Purkinje cell (primary cell): Measurements from ENCODE around the gene TCEAL9. TPM values are rescaled to one million over a fixed set of nuclear protein-coding genes. Genes with fewer than 3 reads are reported as not detected.

Experiments
- polyA plus RNA-seq: library from polyadenylated mRNA; unstranded; fragments of >200 nt; fragmentation: Nextera tagmentation; gene quantifications from 2 replicates; pipeline ENCODE4 v1.2.1, GENCODE V29; 2014

Gene TCEAL9
- 60.7 and 77.4 TPM in 2 replicates for polyA plus RNA-seq

DNA sequence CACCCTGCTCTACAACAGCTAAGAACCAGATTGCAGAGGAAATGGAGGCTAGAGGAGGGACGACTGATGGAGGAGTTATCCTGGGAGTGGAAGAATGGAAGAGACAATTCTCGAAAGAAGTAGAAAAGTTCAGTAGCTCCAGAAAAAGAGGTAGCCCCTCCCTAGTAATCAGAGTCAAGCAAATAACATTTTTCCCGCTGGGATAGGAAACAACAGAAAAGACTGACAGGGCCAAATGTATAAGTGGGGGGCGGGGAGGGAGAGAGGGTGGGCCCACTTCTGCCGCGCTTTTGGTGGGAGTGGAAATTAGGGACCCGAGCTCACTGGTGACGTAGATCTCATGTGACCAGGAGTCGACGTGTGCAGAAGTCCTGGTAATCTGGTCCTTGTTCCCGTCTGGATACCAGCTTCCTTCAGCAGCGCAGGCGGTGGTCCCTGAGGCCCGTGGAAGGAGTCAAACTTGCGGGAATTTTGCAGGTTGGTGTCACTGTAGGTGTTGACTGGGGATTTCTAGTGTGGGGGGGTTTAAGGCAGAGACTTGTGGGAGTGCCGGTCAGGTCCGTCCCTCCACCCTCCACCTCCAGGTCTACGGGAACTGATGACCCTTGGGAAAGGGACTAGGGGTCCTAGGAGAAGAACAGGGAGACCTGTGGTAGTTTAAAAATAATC is at the start of gene TCEAL9:
Gene TCEAL9, plus strand, starts transcription at position 377 of the 669 bp plus-strand sequence. CDS start 1,179 bp downstream, outside the sequence.

DNA sequence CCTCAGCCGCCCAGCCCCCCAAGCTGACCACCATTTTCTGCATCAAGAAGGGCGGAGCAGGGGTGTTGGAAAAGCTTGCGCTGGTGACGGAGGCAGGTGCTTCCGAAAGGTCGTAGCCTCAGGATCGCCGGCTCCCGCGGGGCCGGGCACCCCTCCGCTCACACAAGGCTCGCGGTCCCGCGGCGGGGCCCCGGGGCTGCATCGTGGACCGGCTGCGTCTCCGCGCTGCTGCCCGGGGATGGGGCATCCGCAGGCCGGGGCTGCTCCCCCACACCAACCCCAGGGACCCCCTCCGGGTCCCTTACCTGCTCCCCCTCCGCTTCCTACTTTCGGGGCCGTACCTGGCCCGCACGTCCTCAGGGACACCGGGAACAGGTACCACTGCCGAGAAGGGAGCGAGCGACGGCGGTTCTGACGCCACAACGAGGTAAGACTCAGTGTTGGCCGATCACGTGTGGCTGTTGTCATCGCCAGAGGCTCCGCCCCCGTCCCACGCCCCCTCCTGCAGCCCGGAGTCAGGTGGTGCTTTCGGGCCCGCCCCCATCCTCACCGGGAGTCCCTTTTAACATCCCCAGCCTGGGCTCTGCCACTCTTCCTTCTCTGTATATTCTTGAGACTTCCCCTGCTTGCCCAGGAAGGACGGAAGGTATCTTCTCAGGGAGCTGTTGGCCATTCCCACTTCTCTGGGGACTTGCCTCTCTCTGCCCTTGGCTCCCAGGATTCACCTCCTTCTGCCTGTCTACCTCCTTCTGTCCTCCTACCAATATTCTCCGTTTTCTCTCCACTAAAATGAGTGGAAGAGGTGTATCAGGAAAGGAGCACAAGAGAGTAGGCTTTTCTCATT is 45.5 kb upstream of the TCEAL9 start, which contains the start of gene BEX2:
Gene BEX2, minus strand, starts transcription at position 436 of the 844 bp plus-strand sequence. CDS start 1,014 bp downstream, outside the sequence.

GRCh38 chrX:103329991-103330390 is 26.3 kb upstream of the TCEAL9 start, which contains the start of gene TCEAL7:
Gene TCEAL7 (plus strand): TSS chrX:103330239. CDS start chrX:103331404, 1,165 bp downstream.

GRCh38 chrX:103376118-103376978 is 20.0 kb downstream of the TCEAL9 start, which contains the start of gene BEX3:
Gene BEX3 (plus strand): TSS chrX:103376538. CDS start chrX:103377522, 984 bp downstream.

Other genes with a start within 250 kb of the TCEAL9 start
- 241 and 356 TPM in 2 replicates for gene BEX4, start 141.4 kb upstream of the TCEAL9 start, polyA plus RNA-seq
- 196 and 242 TPM in 2 replicates for gene TCEAL8, start 101.4 kb upstream of the TCEAL9 start, polyA plus RNA-seq
- gene TCEAL5, start 79.8 kb upstream of the TCEAL9 start, polyA plus RNA-seq, result 8.7 and 28.3 TPM in 2 replicates
- 398 and 432 TPM in 2 replicates for gene BEX2, start 45.5 kb upstream of the TCEAL9 start, polyA plus RNA-seq
- 45.5 and 176 TPM in 2 replicates for gene TCEAL7, start 26.3 kb upstream of the TCEAL9 start, polyA plus RNA-seq
- gene BEX3, start 20.0 kb downstream of the TCEAL9 start, polyA plus RNA-seq, result 2,370 and 2,399 TPM in 2 replicates
- gene RAB40A, start 163.0 kb downstream of the TCEAL9 start, polyA plus RNA-seq, result 0.27 TPM in 1 of 2 replicates, not detected in the other
- gene TCEAL4, start 229.0 kb downstream of the TCEAL9 start, polyA plus RNA-seq, result 292 and 303 TPM in 2 replicates